GM19455 (cell line): ENCODE data around the gene C2CD2.
A peak's percentile ranks its signal among the peaks of the same experiment; 100 is the strongest.
"Not testable (repeated sequence)": the region's sequence is repeated elsewhere in the genome, so short reads cannot be mapped to it uniquely, and the experiment has no call there.

ENCODE experiments used
- ATAC-seq: cut with Tn5 transposase; IDR thresholded peaks from one replicate; pipeline ENCODE4 v1.9.1; 2021; ENCODE audit not compliant: unreplicated experiment

C2CD2 gene

DNA sequence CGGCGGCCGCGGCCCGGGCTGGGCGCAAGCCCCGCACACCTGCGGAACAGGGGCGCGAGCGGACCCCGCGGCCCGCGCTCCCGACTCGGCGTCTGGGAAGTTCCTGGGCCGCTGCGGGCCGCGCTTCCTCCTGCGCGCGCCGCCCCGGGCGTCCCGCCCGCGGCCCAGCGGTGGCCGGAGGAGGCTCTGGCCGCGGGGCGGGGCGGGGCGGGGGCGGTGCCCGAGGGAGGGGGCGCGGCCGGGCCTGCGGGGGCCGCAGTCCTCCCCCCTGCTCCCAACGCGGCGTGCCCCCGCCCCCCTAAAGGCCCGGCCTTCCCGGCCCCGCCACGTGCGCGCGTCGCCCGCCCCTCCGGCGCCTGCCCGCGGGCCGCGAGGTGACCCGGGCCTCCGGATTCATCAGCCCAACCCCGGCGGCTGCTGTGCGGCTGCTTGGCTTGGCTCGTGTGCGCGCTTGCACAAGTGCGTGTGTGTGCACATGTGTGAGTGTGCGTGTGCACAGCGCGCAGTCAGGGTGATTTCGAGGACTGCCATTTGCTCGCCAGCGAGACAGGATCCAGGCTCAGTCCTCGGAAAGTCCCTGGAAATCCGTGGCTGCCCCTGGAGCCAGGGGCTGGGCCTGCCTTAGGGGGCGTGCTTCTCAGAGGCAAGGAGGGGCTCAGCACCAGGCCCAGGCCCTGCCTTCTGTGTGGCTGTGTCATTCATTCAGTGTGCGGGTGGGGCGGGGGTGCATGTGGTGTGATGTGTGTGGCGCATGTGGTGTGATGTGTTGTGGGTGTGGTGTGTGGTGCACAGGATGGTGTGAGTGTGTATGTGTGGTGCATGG, at the start of gene C2CD2:
Gene C2CD2, minus strand, starts transcription at position 188 of the 823 bp plus-strand sequence. CDS start 370 bp downstream, outside the sequence.
- peak; percentile 58 for ATAC-seq

DNA sequence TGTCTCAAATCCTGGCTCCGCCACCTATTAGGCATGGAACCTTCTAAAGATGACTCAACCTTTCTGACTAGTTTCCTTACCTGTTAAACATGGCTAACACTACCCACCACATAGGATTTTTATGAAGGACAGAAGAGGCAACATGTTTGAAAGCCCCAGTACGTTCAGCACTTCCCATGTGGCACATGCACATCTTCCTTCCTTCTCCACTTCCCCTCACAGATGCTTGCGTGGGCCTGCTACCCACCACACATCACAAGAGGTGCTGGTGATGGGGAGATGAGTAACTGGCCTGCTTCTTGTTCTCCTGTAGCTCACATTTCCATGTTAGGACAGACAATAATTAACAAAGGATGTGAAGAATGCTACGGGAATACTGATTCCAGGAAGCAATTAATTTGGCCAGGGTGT, 49.2 kb upstream of the C2CD2 start:
- no peak for ATAC-seq

DNA sequence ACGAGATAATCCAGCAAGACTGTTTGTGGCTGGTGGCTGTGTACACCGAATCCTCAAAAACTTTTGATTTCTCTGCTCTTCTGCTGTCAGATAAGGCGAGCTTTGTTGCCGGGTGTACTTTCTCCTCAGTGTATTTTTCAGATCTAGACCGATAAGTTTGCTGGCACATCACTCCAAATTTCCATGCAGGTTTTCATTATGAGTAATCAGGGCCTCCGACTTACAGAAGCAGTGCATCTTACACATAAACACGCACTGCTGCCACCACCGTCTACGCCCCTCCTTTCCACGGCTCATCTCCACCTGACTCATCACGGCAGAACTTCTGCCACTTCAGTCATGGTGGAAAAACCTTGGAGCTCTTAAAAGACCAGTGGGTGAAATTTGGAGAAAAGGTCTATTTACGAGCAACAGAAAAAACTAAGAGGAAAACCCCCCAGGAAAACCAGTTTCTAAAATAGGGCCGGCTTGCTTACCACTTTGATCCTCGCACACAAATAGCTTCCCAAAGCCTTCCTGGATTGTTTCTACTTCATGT, 48.7 kb upstream of the C2CD2 start:
- peak; percentile 68 for ATAC-seq

DNA sequence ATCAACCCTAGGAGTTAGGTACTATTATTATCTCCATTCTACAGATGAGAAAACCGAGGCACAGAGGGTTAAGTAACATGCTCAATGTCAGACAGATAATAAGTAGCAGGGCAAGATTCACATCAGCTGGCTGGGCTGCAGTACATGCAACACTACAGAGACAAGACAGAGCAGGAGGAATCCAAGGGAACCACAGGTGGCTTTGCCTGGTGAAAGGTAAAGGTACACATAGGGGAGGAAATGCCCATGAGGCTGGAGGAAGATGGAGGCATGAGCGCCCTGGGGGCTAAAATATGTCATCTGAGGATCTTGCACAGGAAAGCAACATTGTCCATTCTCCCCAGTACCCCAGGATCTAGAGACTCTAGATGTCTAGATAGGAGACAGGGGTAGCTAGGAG, 48.0 kb upstream of the C2CD2 start:
- no peak for ATAC-seq

DNA sequence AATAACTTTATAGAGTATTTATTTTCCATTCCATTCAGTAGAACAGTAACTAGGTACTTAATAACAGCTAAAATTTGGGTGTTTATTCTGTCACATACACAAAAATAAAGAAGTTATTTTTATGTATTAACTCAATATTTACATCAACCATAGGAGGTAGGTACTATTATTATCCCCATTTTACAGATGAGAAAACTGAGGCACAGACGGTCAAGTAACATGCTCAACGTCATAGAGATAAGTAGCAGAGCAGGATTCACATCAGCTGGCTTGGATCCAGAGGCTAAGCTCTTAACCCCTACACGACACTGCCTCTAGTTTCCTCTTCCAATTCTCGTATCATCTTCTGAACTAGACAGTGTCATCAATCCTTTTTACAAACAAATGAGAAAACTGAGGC, 47.1 kb upstream of the C2CD2 start:
- ATAC-seq: no peak

DNA sequence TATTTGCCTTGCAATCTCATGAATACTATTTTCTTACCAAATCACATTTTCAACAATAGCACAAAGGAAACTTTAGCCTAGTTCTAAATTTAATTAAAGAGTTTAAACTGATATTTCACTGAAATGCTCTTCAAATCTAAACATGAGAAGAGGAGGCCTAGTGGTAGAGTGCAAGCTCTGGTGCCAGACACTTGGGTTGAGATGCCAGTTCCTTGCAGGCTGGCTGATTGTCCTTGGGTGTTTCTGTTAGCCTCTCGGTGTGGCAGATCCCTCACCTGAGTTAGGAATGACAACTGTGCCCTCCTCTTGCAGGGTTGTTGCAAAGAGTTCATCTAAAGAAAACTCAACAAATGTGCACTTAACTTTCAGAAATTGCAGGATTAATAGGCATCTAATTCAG, 43.8 kb upstream of the C2CD2 start:
- ATAC-seq: no peak

DNA sequence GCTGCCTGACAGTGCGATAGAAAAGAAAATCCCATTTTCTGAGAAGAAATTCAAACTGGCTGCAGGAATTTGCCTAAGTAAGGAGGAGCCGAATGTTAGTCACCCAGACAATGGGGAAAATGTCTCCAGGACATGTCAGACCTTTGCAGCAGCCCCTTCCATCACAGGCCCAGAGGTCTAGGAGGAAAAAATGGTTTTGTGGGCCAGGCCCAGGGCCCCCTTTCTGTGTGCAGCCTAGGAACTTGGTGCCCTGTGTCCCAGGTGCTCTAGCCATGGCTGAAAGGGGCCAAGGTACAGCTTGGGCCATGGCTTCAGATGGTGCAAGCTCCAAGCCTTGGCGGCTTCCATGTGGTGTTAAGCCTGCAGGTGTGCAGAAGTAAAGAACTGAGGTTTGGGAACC, 41.8 kb upstream of the C2CD2 start:
- no peak for ATAC-seq

DNA sequence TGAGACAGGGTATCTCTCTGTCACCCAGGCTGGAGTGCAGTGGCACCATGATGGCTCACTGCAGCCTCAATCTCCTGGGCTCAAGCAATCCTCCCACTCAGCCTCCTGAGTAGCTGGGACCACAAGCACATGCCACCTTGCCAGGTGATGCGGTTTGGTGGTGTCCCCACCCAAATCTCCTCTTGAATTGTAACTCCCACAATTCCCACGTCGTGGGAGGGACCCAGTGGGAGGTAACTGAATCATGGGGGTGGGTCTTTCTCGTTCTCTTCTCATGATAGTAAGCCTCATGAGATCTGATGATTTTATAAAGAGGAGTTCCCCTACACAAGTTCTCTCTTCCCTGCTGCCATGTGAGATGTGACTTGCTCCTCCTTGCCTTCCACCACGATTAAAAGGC, 40.8 kb upstream of the C2CD2 start:
- ATAC-seq: not testable (repeated sequence)

DNA sequence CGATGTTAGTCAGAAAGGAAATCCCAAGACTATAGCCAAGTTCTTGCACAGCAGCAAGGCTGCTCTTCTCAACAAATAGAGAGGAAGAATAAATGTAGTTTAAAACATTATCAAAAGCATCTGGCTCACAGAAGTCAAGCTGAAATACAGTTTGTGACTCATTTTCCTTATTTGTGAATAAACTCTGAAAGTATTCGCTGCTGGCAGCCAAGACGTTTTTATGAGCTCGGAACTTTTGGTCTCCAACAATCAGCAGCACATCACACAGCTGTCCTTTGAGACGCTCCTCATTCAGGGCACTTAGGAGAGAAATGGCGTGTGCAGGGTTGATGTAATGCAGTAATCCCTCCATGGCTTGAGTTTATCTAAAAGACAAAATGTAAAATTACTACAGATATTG, 39.9 kb upstream of the C2CD2 start:
- no peak for ATAC-seq

DNA sequence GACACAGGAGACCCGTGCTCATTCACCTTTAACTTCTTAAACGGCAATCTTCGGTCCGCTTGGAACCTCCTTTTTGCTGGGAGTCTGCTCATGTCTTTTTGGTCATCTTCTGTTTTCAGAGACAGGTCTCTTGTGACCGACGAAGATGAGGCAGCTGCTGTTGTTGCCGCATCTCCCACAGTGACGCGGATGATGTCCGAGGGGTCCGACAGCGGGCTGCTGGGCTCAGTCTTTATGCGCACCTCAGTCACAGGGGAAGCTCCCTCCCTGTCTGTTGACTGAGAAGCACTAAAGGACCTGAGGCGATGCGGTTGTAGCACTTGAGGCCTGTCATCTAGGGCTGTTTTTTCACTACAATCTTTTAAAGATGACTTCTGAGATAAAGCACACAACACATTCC, 38.8 kb upstream of the C2CD2 start:
- no peak for ATAC-seq

DNA sequence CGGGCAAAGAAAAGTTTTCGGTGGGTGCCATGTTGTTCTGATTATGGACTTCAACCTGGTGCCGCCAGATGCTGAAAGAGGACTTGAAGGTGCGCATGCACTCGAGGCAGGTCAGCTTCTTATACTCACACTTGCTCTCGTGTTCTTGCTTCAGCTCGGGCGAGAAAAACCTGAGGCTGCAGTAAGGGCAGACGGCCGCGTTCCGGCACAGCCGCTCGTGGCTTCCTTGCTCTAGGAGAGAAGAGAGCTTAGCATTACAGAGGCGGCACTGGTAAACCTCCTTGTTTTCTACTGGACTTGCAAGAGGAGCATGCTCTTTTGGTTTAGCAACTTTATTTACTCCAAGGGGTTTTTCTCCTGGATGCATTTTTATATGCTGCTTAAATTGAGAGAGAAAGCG, 37.8 kb upstream of the C2CD2 start:
- no peak for ATAC-seq

DNA sequence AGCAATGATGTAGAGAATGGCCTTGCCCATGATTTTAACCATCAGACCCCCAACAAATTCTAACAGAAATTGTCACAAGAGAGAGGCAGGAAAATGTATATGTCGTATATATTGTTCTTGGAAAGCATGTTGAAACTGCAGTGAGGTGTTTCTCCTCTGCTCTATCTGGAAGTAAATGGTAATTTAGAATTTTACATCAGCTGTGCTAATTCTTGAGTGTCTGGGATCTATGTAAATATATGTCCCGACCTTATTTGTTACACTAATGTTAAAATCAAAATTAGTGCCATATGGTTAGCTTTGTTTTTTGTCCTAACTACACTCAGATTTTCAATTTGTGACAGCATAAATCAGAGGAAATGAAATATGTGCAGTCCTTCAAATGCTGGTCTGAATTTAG, 35.9 kb upstream of the C2CD2 start:
- no peak for ATAC-seq

DNA sequence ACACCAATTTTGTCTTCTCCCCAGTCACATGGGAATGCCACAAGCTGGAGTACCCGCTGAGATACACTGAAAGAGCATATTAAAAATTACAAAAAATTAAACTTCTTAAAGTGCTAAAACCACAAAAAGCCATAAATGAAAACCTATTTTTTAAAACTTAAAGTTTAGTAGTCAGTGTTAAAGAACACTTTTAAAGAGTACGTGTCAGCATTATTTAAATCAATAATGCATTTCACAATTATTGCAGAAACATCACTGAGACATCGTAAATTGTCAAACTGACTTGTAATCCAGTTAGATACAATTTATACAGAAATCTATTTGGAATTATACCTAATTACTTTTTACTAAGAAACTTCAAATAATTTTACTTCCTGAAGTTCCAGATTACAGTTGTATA, 33.5 kb upstream of the C2CD2 start:
- ATAC-seq: no peak

DNA sequence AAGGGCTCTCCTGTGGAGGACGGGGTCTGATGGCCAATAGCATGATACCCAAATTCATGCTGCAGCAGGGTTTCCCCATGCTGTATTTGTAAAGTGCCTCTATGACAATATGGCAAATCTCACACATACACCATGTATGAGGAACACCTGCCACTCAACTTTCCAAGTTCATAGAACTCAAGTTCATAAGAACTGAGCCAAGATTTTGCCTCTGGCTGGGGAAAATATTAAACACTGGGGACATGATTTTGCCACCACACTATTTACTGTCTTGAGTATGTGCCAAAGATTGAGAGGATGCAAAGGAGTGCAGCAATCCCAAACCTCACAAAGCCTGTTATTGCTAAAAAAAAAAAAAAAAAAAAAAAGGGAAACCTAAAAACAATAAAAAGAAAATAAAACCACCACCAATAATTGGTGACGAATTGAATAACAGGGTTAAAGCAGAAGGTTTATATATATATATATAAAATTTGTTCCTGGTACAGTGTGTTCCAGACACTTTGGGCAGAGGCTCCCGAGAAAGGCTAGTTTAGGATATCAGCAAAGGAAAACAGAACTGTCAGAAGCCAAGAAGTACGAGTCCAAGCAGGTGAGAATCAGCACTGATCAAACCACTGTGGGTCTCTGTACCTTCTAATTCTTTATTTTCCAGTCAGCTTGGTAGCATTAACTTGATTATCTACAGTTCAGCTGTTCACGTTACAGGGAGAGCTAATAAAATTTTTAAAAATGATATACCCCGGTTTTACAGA, 32.0 kb upstream of the C2CD2 start:
- ATAC-seq: no peak

DNA sequence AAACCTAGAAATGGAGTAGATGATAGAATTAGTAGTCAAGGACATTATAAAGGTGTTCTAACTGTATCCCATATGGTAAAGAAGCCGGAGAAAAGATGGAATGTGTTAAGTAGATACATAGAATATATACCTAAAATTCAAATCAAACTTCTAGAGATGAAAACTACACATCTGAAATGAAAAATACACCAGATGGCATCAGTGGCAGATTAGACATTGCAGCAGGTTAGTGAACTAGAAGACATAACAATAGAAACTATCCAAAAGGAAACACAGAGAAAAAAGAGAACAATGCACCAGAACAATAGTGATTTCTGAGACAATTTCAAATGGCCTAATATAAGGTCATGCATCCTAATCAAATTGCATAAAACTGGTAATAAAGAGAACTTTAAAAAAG, 29.4 kb upstream of the C2CD2 start:
- ATAC-seq: no peak

DNA sequence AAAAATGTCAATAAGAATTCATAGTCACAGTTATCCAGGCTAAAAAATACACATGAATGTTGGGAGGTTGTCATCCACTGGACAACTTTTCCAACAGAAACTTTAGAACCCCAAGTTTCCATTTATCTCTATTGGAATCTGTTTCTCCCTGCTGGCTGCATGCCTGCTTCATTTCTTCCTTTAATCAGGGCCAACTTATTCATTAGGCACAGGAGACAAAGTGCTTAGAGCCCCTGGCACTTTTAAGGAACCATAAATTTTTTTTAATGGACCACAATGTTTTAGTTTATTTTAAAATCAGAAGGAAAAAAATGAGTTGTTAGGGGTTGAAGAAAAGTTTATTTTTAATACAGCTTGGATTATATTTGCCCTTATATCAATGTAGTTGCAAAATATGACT, 26.7 kb upstream of the C2CD2 start:
- no peak for ATAC-seq

DNA sequence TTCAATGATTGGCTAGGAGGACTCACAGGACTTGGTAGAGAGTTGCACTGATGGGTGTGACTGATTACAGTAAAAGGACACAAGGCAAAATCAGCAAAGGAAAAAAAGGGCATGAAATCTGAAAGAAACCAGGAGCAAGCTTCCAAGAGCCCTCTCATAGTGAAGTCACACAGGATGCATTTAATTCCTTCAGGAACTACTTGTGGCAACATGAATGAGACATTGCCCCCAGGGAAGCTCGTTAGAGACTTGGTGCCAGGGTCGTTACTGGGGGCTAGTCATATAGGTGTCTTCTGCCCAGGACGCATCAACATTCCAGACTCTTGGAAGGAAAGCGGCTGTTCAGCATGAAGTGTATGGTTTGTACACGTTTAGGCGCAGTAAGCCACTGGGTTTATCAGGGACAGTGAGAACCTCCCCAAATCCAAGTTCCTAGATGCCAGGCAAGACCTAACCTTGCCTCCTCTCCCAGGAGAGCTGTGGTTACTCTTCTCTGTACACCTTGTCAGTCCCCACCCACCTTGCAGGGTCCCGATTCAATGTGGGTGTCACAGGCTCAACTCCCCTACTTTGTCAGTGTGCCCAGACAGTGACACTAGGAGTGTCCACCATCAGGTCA, 26.0 kb upstream of the C2CD2 start:
- ATAC-seq: no peak

DNA sequence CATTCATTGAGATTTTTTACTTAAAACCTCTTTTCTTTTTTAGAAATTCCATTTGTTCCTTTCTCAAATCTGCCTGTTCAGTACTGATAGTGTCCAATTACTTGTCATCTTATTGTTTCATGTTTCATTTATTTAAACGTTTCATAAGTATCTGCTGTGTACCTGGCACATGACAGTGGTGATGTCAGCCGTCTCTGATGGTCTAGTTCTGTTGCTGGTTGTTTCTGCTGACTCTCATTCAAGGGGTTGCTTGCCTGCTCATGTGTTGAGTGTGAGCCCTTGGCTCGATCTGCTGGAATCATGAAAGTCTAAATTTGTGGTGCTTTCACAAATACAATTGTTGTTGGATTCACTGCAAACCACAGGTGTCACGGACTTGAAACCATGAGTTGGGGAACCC, 25.5 kb upstream of the C2CD2 start:
- no peak for ATAC-seq

DNA sequence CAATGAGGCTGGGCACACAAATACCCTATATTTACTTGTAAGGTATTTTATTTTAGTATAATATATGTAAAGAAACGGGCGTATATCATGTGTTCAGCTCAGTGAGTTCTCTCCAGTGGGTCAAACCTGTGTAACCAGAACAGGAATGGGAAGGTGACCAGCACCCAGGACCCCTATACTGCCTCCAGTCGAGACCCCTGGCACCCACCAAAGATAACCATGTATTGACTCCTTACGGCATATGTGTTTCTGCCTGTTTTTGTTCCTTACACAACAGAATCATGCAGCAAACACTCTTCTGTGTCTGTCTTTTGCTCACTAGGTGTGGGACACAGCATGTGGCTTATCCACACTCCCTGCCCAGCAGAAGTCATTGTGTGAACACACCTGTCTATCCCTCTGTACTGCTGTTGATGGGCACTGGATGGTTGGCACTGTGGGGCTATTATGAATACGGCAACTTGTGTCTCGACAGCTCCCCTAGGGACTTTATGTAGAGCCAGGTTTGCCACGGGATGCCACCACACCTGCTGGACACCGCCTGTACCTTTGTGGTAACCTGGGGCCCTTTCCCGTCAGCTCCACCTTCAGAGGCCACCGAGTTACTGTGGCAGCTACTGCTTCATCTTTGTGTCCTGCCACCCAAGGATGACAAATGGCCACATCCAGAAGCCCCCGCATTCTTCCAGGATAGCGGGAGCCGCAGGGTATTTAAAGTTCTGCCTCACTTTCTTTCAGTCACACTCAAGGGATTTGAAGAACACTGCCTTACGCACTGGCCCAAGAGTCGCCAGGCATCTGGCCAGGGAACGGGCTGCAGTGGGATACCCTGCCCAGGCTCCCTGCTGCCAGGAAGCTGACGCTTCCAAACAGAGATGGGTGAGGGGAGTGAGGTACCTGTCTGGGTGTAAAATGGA, 23.5 kb upstream of the C2CD2 start:
- ATAC-seq: no peak

DNA sequence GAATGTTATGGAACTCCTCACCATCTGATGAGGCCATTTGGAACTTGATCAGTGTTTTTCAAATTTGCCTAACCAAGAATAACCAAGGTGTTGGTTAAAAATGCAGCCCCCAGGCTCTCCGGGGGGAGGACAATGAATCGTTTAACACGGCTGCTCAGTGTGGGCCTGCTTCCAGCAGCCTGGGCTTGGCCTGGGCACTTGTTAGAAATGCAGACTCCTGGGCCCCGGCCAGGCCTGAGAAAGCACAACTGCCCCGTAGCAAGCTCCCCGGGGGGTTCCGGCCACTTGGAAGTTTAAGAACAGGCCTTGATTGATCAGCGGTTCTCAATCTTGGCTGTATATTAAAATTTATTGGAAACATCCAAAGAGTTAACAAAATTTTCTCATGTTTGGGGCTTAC, 22.8 kb upstream of the C2CD2 start:
- no peak for ATAC-seq
